SHP77 (cell line): ENCODE results near the gene CUL4A.
"Not testable (repeated sequence)": the region's sequence is repeated elsewhere in the genome, so short reads cannot be mapped to it uniquely, and the experiment has no call there.

Experiments
- DNase-seq, 2 experiments: peaks; one replicate each; lab custom pipeline; 2025; lab: John Stamatoyannopoulos, UW

CUL4A gene

DNA sequence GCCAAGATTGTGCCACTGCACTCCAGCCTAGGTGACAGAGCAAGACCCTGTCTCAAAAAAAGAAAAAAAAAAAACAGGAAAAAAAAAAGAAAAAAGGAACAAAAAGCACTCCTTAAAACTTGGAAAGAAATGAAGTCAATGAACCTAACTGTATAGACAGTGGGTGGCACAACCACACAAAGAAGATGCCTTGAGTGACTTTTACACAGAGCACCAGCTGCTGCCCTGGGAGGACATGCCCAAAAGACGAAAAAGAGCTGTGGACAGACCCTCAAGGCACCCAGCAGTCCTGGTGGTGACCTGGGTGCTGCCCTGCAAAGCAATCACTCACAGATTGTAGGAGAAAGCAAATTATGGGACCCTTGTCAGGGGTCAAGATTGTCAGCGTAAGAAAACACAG lies 81.7 kb downstream of the CUL4A start:
- DNase-seq, result no peak

DNA sequence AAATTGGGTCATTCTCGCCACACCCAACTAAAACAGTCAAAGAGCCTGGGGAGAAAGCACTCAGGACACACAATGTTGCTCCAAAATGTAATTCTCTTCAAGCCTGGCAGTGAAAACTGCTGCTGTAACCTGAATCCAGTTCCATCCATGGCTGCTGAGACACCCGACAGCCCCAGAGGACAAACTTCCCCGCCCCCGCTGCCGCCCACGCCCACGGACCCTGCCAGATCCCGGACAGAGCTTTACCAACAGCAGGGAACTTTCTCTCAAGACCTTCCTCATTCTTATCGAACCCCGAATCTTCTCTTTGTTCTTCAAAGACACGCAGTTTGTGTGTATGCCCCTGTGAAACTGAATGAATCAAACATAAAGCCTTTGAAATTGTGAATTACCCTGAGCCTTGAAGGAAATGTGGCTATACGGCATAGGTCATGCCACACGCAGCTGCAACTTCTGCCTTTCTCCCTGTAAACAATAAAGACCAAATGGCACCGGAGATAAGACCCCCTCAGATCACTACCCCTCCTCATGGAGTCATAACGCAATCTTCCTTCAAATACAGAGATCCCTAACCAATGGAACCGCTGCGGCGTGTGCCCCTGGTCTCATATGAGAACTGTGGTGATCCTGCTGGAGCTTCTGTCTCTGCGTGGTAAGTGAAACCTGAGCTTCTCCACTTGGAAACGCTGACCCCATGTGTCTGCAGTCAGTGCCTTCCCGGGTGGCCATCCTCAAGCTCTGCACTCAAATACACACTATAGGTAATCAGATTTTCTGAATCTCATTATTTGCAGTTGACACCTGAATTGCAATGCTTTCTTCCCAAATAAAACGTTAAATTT lies 82.8 kb downstream of the CUL4A start:
- peak; percentile 58 to 70 for DNase-seq

DNA sequence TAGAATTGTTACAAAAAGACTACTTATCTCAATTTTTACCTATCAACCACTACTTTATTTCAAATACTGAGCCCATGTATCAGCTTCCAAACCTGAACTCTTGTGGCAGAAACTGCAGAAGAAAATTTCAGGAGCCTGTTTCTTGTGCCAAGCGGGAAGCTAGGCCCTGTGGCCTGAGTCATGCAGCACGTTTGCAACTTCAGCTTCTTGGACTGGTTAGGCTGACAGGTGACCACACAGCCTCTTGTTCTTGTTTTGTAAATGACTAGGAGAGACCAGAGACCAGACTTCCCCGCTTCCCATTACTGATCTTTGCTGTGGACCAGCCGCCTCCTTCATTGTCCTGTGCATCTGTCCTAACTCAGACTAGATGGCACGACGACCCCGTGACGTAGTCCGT lies 84.3 kb downstream of the CUL4A start:
- no peak for DNase-seq

DNA sequence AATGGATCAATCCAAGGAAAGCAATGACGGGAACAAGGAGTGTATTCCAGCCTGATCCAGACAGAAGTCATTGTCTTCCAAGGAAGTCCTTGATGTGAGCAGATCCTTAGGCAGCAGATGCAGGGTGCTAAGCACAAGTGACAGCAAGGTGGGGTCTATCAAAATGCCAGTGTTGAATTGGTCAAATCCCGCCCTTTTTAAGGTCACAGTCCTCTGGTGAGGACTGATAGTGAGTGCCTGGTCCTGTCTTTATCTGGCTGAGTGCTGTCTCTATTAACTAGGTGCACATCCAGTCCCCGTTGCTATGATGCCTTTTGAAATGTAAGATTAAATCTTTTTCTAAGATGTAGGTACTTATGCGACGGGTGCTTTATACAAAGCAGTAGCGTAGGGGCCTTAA lies 86.4 kb downstream of the CUL4A start:
- DNase-seq, result no peak

DNA sequence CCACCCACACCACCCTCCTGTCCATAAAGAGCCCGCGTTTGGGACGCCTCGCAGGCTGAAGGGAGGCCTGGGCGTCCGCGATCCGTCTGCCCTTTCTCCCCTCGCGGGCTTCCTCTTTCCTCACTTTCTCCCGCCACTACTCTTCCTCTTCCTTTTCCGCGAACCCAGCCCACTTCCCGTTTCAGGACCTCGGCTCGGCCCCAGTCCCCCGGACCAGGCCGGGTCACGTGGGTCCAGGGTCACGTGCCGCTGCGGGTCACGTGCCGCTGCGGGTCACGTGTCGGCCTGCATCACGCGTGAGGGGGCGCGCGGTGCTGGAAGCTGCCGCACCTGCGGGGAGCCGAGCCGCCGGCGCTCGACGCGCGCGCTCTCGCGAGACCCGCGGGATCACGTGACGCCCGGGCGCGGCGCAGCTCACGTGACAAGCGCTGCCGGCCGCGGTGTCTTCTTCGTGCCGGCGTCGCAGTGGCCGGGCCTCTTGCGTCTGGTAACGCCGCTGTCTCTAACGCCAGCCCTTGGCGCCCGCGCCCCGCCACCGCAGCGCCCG lies 87.5 kb downstream of the CUL4A start, which contains the start of gene LAMP1:
LAMP1 (plus strand) TSS at position 417 of the 547 bp plus-strand sequence. CDS start 196 bp downstream, outside the sequence.
- DNase-seq, result peak; percentile 97 to 98

DNA sequence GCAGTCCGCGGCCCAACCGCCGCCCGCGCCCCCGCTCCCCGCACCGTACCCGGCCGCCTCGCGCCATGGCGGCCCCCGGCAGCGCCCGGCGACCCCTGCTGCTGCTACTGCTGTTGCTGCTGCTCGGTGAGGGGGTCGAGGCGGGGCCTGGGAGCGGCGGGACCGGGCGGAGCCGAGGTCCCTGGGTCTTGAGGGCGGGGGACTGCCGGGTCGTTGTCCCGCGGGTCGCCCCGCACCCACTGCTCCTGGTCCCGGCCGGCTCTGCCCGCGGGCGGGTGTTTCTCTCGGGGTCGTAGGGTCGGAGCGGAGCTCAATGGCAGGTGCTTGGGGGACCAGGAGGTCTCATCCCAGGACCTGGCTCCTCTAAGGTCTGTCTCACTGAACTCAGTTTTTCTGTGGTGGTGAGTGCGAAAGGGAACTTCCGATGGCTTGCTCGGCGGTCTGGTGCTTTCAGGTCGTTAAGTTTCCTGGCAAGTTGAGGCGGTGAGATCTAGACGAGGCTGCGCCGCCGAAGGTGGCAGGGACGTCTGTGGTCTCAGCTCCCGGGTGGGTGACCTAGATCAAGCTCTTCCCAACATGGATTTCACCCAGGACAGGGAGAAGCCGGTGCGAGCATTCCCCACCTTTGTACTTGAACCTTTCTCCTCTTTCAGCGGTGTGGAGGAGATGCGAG lies 88.1 kb downstream of the CUL4A start:
- no peak for DNase-seq

DNA sequence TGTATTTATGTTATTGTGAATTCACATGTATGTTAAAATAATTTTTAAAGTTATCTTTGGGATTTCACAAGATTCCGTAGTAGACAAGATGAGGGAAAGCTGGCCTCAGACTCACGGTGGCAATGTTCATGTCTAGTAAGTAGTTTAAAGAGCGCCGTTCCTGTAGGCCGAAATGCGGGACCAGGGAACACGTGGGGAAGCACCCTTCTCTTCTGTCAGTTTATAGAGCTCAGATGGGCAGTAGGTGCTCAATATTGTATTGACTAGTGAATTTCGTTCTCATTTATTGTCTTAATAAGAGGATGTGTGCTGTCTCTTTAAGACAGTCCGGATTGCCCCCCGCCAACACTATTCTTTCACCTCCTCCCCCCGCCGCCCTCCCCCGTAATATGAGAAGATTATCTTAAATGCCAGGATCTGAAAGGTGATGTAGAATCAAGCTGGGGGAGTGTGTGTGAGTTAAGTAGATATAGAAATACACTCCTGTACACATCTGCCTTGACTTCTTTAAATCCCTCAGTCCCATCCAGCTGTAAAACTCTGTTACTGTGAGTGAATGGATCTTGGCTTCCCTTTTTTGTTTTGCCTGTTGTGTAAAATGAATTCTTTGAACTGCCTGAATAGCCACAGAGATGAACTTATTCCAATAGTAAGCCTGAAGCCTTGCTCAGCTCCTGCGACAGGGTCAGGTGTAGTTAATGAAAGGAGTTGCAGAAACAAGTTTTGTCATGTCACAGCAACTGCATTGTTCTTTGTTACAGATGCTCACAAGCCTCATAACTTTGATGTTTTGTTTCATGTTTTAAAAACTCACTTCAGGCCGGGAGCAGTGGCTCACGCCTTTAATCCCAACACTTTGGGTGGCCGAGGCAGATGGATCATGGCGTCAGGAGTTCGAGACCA lies 88.9 kb downstream of the CUL4A start:
- no peak for DNase-seq

DNA sequence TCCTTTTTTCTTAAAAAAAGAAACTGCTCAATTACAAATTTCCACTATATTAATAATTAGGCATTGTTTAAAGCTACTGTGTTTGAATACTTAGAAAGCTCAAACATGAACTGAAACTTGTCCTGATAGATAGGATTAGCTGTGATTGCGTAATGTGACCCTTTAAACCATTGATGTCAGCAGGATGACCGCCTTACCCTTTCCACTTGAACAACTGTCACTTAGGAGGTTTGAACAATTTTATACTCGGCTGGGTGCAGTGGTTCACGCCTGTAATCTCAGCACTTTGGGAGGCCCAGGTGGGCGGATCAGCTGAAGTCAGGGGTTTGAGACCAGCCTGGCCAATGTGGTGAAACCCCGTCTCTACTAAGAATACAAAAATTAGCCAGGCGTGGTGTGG lies 90.5 kb downstream of the CUL4A start:
- DNase-seq, result no peak

DNA sequence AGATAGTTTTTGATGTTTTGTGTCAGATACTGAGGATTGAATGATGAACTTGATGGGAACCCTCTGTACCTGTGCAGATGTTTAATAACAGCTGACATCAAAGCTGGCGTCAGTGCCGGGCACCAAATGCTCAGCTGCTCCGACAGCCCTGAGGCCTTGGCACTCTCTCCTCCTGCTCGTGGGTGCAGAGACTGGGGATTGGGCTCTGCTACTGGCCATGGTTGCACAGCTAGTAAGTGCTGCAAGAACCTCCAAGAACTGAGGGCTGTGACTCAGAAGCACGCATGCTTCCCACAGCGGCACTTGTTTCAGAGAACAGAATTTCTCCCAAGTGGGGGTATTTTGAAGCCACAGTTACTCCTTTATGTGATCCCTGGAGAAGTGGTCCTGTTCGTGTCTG lies 93.6 kb downstream of the CUL4A start:
- DNase-seq, result no peak

DNA sequence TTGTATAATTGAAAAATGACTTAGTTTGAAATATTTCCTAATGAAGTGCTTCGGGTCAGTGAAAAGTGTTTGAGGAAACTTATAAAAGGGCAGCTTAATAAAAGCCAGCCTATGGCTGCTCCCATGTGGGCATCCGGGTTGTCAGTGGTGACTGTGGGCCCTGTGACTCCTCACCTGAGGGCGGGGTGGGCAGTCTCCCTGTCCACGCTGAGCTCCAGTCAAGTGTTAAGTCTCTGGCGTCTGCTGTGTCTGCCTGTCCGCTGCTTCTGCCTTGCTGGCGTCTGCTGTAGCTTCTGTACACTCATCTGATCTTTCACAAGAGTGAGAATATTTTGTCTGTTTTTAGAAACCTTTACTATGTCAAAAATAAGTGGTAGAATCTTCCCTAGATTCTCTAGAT lies 94.7 kb downstream of the CUL4A start:
- DNase-seq, result no peak

DNA sequence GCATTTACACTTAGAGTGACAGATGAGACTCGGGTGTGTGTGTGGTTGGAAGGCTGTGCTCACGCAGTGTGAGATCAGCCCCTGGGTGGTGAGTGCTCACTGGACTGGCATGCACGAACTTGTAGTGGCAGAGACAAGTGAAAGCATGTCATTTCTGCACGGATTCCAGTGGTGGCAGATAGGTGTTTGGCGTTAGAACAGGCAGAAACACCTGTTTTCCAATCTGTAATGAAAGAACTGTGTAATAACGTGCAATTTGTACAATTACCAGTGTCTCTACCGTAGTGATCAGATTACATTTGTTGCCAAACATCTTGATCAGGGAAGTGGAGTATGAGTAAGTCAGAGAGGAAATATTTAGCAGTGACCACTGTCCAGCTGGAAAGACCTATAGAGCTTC lies 95.8 kb downstream of the CUL4A start:
- no peak for DNase-seq

DNA sequence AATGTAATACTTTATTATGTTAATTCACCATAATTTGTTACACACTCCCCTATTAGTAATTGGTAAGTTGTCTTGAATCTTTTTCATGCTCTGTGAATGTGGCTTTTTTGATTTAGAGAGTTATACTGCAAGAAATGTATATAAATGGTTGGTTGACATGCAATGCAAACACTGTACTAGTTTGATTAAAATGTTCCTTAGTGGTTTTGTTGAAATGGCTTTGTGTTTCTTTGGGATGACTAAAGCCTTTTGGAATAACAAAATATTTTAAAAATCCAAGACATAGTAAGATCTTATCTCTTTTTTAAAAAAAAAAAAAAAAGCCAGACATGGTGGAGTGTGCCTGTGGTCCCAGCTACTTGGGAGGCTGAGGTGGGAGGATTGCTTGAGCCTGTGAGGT lies 98.1 kb downstream of the CUL4A start:
- no peak for DNase-seq

DNA sequence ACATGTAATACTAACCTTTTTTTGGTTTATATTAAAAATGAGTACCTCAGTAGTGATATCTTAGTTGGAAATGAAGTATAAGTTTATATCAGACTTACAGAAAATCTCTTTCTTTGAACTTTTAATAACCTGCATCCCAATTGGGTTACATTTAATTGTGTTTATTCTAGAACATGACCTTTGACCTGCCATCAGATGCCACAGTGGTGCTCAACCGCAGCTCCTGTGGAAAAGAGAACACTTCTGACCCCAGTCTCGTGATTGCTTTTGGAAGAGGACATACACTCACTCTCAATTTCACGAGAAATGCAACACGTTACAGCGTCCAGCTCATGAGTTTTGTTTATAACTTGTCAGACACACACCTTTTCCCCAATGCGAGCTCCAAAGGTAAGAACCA lies 100.1 kb downstream of the CUL4A start:
- DNase-seq, result no peak

DNA sequence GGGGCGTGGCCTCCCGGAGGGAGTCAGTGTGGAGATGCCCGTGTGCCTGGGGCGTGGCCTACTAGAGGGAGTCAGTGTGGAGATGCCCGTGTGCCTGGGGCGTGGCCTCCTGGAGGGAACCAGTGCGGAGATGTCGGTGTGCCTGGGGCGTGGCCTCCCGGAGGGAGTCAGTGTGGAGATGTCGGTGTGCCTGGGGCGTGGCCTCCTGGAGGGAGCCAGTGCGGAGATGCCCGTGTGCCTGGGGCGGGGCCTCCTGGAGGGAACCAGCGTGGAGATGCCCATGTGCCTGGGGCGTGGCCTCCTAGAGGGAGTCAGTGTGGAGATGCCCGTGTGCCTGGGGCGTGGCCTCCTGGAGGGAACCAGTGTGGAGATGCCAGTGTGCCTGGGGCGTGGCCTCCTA lies 104.7 kb downstream of the CUL4A start:
- not testable (repeated sequence) for DNase-seq

DNA sequence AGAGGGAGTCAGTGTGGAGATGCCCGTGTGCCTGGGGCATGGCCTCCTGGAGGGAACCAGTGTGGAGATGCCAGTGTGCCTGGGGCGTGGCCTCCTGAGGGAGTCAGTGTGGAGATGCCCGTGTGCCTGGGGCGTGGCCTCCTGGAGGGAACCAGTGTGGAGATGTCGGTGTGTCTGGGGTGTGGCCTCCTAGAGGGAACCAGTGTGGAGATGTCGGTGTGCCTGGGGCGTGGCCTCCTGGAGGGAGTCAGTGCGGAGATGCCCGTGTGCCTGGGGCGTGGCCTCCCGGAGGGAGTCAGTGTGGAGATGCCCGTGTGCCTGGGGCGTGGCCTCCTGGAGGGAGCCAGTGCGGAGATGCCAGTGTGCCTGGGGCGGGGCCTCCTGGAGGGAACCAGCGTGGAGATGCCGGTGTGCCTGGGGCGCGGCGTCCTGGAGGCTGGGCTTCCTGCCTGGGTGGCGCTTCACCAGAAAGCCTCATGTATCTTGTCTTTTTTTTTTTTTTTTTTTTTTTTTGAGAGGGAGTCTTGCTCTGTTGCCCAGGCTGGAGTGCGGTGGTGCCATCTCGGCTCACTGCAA lies 105.6 kb downstream of the CUL4A start:
- DNase-seq, result not testable (repeated sequence)

DNA sequence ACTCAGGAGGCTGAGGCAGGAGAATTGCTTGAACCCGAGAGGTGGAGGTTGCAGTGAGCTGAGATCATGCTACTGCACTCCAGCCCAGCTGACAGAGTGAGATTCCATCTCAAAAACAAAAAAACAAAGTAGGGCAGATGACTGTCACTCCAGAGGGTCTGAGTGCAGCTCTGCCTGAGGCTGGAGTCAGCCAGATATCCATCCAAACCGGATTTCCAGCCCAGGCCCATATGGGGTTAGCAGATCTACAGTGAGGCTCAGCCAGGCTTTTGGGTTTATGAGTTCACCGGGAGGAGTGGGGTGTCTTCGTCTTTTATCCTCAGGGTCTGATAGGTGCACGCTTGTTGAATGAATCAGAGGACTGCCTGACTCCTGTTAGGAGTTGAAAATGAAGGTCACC lies 106.6 kb downstream of the CUL4A start:
- no peak for DNase-seq
